OCI-LY3 (cell line): ENCODE measurements around the gene PRAC2.

Experiments used
- EZH2phosphoT487 ChIP-seq: fragments of 200-600 bp; shearing (Covaris generic); IDR thresholded peaks from 2 replicates; pipeline ENCODE4 v1.6.1; 2018; ENCODE audit warnings: antibody characterized with exemption, mixed run types, low read depth
- TF ChIP-seq, protein P1 (sequence below): fragments of 200-600, 300-600 bp; sonication (generic); IDR thresholded peaks from 2 replicates; pipeline ENCODE4 v1.5.1; 2014; ENCODE audit warnings: antibody characterized with exemption, low read length, low read depth

DNA sequence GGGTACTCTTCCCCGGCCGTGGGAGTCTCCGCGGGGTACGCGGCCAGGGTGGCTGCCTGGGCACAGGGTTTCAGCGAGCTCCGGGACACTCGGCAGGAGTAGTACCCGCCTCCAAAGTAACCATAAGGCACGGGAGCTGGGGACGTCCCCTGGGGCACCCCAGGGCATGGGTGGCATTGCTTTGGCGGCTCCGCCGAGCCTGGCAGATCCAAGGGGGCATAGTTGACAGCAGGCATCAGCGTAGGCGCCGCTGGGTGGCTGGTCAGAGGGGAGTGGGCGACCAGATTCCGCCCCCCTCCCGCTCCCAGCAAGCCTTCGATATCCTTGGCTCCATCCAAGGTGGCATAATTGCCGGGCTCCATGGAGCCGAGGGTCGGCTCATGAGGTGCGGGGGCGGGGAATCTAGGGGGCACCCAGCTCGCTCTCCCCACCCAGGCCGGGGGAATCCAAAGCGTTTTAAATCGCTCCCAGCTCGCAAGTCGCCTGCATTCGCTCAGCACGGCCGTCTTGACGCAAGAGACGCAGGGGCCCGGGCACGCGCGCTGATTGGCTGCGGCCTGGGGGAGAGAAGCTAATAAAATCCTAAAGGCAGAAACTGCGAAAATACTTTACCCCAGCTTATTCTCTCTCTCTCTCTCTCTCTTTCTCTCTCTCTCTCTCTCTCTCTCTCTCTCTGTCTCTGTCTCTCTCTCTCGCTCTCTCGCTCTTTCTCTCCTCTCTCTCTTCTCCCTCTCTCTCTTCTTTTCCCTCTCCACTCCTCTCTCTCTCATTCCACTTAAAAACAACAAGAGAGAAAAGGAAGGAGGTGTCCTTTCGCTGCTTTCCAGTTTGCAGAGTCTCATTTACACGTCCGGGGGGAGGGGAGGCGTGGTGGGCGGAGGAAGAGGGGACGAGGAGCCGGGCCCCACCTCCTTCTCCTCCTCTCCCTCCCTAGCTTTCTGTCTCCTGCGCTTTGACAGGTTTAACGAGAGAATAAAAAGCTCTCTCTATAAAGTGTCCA, 5.5 kb downstream of the PRAC2 start, which contains the start of gene HOXB13:
- TF ChIP-seq, protein P1, sequence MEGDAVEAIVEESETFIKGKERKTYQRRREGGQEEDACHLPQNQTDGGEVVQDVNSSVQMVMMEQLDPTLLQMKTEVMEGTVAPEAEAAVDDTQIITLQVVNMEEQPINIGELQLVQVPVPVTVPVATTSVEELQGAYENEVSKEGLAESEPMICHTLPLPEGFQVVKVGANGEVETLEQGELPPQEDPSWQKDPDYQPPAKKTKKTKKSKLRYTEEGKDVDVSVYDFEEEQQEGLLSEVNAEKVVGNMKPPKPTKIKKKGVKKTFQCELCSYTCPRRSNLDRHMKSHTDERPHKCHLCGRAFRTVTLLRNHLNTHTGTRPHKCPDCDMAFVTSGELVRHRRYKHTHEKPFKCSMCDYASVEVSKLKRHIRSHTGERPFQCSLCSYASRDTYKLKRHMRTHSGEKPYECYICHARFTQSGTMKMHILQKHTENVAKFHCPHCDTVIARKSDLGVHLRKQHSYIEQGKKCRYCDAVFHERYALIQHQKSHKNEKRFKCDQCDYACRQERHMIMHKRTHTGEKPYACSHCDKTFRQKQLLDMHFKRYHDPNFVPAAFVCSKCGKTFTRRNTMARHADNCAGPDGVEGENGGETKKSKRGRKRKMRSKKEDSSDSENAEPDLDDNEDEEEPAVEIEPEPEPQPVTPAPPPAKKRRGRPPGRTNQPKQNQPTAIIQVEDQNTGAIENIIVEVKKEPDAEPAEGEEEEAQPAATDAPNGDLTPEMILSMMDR, result no peak
- TF ChIP-seq EZH2phosphoT487, result no peak
